Measurements from ENCODE around the gene CRELD2.

DNA sequence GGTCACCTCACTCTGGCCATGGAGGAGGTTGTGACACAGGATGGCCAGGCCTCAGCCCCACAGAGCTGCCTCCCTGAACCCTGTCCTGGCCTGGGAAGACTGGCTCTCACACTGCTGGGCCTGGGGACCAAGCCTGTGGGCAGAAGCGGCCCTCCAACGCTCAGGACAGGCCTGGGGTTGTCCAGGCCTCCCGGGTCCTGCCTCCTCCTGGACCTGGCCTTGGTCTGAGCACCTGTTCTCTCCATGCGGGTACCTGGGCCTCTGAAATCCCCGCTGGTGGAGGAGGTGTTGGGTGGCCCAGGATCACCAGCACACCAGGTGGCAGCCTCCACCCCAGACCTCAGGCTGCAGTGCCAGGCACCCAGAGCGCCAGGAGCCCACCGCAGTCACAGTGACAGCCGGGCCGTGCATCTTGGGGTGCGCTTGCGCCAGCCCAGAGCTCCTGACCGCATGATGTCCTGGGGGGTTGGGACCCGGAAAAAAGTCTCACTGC is 26.0 kb downstream of the CRELD2 start:
- no peak for TF ChIP-seq POLR2A (IDR thresholded peaks at IDR 0.05)
- TF ChIP-seq, protein P1, sequence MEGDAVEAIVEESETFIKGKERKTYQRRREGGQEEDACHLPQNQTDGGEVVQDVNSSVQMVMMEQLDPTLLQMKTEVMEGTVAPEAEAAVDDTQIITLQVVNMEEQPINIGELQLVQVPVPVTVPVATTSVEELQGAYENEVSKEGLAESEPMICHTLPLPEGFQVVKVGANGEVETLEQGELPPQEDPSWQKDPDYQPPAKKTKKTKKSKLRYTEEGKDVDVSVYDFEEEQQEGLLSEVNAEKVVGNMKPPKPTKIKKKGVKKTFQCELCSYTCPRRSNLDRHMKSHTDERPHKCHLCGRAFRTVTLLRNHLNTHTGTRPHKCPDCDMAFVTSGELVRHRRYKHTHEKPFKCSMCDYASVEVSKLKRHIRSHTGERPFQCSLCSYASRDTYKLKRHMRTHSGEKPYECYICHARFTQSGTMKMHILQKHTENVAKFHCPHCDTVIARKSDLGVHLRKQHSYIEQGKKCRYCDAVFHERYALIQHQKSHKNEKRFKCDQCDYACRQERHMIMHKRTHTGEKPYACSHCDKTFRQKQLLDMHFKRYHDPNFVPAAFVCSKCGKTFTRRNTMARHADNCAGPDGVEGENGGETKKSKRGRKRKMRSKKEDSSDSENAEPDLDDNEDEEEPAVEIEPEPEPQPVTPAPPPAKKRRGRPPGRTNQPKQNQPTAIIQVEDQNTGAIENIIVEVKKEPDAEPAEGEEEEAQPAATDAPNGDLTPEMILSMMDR (IDR thresholded peaks at IDR 0.05) = no peak

All from thyroid gland (tissue), 4 donors.